Type B pancreatic cell (in vitro differentiated cells): Measurements from ENCODE around the gene CHRND. TPM values are rescaled to one million over a fixed set of nuclear protein-coding genes. Genes with fewer than 3 reads are reported as not detected.

Experiments used
- DNase-seq: peaks from one replicate; pipeline ENCODE4 v3.0.0; 2021; ENCODE audit warnings: mixed read lengths; ENCODE audit not compliant: unreplicated experiment; ENCODE audit errors: extremely low spot score
- H3K27ac Mint-ChIP-seq: 2 replicates; pipeline ENCODE4 v1.8.0; 2021; ENCODE audit warnings: mild to moderate bottlenecking, mixed read lengths
- H3K27me3 Mint-ChIP-seq: 2 replicates; pipeline ENCODE4 v1.8.0; 2021; ENCODE audit warnings: mixed read lengths
- H3K36me3 Mint-ChIP-seq: 2 replicates; pipeline ENCODE4 v1.8.0; 2021; ENCODE audit warnings: mixed read lengths
- H3K4me1 Mint-ChIP-seq: one replicate; pipeline ENCODE4 v1.8.0; 2021; ENCODE audit warnings: mixed read lengths; ENCODE audit not compliant: unreplicated experiment
- H3K4me3 Mint-ChIP-seq: 2 replicates; pipeline ENCODE4 v1.8.0; 2021; ENCODE audit warnings: mild to moderate bottlenecking, mixed read lengths
- H3K9me3 Mint-ChIP-seq: 2 replicates; pipeline ENCODE4 v1.8.0; 2021; ENCODE audit warnings: mixed read lengths
- total RNA-seq: library from RNA; stranded (reverse); gene quantifications from 2 replicates; pipeline ENCODE4 v1.2.1, GENCODE V29; 2021; ENCODE audit warnings: low replicate concordance
- TF ChIP-seq, protein P1 (sequence below): fragments of 200-600 bp; sonication (generic); conservative IDR thresholded peaks from 2 replicates; pipeline ENCODE4 v1.5.0; 2021; ENCODE audit warnings: antibody characterized with exemption, mild to moderate bottlenecking

CHRND gene
- total RNA-seq, 1 donor from 2014 or later: 0.60 TPM

DNA sequence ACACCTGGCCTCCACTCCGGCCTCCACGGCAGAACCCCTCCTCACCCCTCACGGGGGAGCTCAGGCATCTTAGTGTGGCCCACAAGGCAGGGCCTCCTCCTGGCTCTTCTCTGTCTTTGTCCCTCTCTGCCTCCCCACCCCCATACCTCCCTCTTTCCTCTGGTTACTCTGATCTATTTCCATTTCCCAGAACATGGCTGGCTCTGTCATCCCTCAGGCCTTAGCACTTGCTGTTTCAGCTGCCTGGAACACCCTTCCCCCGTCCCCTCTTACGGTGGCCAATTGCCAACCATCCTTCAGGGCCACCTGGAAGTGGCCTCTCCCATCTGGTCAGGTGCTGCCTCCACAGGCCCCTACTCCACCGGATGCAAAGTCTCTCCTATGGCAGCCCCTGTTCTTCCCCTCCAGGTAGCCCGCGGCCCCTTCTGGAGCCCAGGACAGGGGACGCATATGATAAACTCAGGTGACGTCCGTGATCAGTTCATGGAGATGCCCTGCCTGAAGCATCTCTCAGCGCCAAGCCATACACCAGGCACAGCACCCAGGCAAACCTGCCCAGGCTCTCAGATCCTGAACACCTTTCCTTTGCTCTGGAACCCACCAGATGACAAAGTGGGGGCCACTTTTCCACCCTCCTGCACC, 34.7 kb upstream of the CHRND start:
- Mint-ChIP-seq H3K27ac (no peak overlapping the region), H3K36me3 (no peaks in the 10 kb centered on the region), H3K4me1 (no peaks in the 10 kb centered on the region), H3K27me3 (peaks cover 72% of the 10 kb centered on the region), H3K4me3 (no peak overlapping the region), H3K9me3 (no peaks in the 10 kb centered on the region)
- TF ChIP-seq, protein P1, sequence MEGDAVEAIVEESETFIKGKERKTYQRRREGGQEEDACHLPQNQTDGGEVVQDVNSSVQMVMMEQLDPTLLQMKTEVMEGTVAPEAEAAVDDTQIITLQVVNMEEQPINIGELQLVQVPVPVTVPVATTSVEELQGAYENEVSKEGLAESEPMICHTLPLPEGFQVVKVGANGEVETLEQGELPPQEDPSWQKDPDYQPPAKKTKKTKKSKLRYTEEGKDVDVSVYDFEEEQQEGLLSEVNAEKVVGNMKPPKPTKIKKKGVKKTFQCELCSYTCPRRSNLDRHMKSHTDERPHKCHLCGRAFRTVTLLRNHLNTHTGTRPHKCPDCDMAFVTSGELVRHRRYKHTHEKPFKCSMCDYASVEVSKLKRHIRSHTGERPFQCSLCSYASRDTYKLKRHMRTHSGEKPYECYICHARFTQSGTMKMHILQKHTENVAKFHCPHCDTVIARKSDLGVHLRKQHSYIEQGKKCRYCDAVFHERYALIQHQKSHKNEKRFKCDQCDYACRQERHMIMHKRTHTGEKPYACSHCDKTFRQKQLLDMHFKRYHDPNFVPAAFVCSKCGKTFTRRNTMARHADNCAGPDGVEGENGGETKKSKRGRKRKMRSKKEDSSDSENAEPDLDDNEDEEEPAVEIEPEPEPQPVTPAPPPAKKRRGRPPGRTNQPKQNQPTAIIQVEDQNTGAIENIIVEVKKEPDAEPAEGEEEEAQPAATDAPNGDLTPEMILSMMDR: no peak
- no peak for DNase-seq

DNA sequence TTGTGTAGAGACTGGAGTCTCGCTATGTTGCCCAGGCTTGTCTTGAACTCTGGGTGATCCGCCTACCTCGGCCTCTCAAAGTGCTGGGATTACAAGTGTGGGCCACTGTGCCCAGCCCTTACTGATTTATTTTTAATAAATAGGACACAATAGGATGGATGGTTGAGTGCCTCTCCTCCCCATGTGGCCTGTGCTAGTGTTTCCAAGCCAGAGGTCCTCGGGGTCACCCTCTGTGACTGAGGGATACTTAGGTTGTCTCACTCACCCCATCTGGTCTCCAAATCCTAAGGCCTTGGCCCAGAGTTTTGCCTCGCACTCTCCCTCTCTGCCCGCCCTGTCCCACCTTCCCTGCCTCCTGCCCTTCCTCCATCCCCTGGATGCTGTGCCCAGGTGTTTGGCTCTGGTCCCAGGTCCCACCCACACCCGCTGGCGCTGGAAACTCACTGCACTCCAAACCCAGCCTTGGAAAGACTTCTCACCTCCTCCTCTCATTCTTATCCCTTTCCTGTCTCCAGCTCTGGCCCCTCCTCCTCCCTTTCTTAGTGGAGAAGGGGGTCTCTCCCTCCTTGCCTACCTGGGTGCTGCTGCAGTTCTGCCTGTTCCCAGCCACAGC, 33.6 kb upstream of the CHRND start:
- Mint-ChIP-seq H3K27ac (no peak overlapping the region), H3K4me3 (no peak overlapping the region), H3K36me3 (no peaks in the 10 kb centered on the region), H3K4me1 (no peaks in the 10 kb centered on the region), H3K27me3 (peaks cover 67% of the 10 kb centered on the region), H3K9me3 (no peaks in the 10 kb centered on the region)
- TF ChIP-seq, protein P1: no peak
- DNase-seq: no peak

DNA sequence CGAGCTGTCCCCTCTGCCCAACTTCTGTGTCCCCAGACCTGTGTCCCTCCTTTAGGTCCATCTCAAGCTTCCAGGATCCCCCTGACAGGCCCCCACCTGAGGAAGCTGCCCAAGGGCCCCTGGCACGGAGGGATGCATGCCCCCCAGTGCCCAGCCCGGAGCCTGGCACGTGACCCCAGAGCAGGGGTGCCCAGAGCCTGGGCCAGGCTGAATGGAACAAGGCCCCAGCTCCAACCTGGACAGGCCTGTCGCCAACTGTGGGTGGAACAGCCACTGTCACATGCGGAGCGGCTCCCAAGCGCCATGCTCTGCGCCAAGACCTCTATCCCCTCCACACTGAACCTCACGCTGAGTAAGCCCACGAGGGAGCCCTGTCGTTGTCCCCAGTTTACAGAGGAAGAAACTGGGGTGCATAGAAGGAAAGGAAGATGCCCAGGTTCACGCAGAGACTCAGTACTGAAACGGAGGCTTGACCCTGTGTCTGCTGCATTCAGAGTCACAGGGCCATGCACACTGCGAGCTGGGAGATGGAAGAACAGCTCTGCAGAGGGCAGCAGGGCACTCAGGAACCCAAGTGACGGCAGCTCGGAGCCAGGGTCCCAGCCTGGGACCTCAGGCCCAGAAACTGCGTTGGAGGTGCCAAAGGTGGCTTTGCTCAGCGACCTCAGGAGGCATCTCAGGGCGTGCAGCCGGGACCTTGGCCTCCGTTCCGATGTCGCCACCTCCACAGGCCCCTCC, 32.8 kb upstream of the CHRND start:
- H3K36me3 Mint-ChIP-seq: no peaks in the 10 kb centered on the region
- H3K27me3 Mint-ChIP-seq: peaks cover 64% of the 10 kb centered on the region
- TF ChIP-seq, protein P1: no peak
- H3K4me1 Mint-ChIP-seq: no peaks in the 10 kb centered on the region
- no peak overlapping the region for H3K4me3 Mint-ChIP-seq
- no peak for DNase-seq
- H3K9me3 Mint-ChIP-seq: no peaks in the 10 kb centered on the region
- no peak overlapping the region for H3K27ac Mint-ChIP-seq

DNA sequence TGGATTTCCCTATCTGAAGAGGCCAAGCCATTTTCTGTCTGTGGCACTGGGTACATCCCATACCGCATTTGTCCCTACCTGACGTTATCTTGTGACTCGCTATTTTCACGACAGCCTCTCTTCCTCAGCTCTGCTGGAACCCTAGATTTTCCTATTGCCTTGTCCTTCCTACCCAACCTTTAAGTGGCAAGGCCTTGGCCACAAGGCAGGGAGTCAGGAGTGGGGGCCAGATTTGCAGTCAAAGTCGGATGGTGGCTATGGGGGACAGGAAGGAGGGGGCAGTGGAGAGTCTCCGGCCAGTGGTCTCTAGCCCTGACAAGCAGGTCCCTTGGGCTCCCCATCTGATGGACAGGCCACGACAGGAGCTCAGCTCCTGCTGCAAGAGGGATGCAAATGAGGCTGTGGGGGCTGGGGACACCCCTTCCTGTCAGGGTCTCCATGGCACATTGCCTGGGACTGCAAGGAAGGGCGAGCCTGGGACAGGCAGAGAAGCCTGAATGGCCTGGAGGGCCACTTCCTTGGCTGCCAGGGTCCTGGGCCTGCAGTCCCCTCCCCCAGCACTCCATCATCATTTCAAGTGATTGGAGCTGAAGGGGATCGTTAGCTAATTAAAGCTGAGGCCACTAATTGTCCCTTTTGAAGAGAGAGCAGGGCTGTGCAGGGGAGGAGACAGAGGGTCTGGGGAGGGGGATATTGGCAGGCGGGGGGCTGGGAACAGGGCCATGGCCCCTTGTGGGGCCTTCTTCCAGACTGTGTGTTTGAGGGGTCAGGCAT, 32.1 kb upstream of the CHRND start:
- Mint-ChIP-seq H3K27me3 (peaks cover 62% of the 10 kb centered on the region), H3K36me3 (no peaks in the 10 kb centered on the region), H3K4me1 (no peaks in the 10 kb centered on the region), H3K9me3 (no peaks in the 10 kb centered on the region), H3K4me3 (no peak overlapping the region), H3K27ac (no peak overlapping the region)
- TF ChIP-seq, protein P1: no peak
- DNase-seq: no peak

DNA sequence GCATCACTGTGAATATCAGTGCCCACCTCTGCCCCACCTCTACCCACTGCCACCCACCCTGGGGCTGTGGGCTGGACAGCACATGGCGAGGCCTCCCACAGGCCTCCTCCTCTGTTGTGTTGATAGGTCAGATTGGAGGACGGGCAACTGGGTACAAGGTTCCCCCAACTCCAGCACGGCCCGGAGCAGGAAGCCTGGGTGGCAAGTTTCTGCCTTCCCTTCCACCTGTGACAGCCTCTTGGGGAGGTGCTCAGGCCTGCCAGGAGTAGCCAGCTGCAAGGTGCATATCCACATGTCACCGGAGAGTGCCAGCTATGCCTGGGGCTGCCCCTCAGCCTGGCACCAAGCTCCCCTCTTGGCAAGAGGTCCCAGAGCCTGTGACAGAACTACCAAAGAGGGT, 31.4 kb upstream of the CHRND start:
- Mint-ChIP-seq H3K27me3 (peaks cover 59% of the 10 kb centered on the region), H3K27ac (no peak overlapping the region), H3K4me1 (no peaks in the 10 kb centered on the region), H3K36me3 (no peaks in the 10 kb centered on the region), H3K4me3 (no peak overlapping the region), H3K9me3 (no peaks in the 10 kb centered on the region)
- DNase-seq: no peak
- TF ChIP-seq, protein P1: no peak
